SJCRH30 (cell line): ENCODE results near the gene DNAH12. TPM values are rescaled to one million over a fixed set of nuclear protein-coding genes. Genes with fewer than 3 reads are reported as not detected.
"Not testable (repeated sequence)": the region's sequence is repeated elsewhere in the genome, so short reads cannot be mapped to it uniquely, and the experiment has no call there.

Experiments used
- DNase-seq, 2 experiments: peaks; one replicate each; pipeline ENCODE4 v3.0.0-alpha.2; 2015 to 2020
- H3K27ac ChIP-seq: fragments of 250-450 bp; sonication (Bioruptor Pico); 2 replicates; pipeline ENCODE4 v1.5.1; 2020; ENCODE audit warnings: mild to moderate bottlenecking, moderate library complexity
- H3K27me3 ChIP-seq: fragments of 250-450 bp; sonication (Bioruptor Pico); 2 replicates; pipeline ENCODE4 v1.5.1; 2020; ENCODE audit warnings: mild to moderate bottlenecking, moderate library complexity
- H3K36me3 ChIP-seq: fragments of 250-450 bp; sonication (Bioruptor Pico); 2 replicates; pipeline ENCODE4 v1.5.1; 2020; ENCODE audit warnings: mild to moderate bottlenecking, moderate library complexity
- H3K4me1 ChIP-seq: fragments of 250-450 bp; sonication (Bioruptor Pico); 2 replicates; pipeline ENCODE4 v1.5.1; 2020; ENCODE audit warnings: mild to moderate bottlenecking, moderate library complexity
- H3K4me3 ChIP-seq: fragments of 250-450 bp; sonication (Bioruptor Pico); 2 replicates; pipeline ENCODE4 v1.5.1; 2020; ENCODE audit warnings: mild to moderate bottlenecking, moderate library complexity
- H3K9me3 ChIP-seq: fragments of 250-450 bp; sonication (Bioruptor Pico); replicated peaks from 2 replicates; pipeline ENCODE4 v1.5.1; 2020; ENCODE audit warnings: mild to moderate bottlenecking, moderate library complexity
- total RNA-seq: library from RNA; depleted of rRNA; stranded (reverse); fragments of >200 nt; shearing (Covaris generic); gene quantifications from 2 replicates; pipeline ENCODE4 v1.2.3, GENCODE V29; 2014

DNAH12 gene
- total RNA-seq, 1 experiment from 2014 or later, result 1.4 TPM

DNA sequence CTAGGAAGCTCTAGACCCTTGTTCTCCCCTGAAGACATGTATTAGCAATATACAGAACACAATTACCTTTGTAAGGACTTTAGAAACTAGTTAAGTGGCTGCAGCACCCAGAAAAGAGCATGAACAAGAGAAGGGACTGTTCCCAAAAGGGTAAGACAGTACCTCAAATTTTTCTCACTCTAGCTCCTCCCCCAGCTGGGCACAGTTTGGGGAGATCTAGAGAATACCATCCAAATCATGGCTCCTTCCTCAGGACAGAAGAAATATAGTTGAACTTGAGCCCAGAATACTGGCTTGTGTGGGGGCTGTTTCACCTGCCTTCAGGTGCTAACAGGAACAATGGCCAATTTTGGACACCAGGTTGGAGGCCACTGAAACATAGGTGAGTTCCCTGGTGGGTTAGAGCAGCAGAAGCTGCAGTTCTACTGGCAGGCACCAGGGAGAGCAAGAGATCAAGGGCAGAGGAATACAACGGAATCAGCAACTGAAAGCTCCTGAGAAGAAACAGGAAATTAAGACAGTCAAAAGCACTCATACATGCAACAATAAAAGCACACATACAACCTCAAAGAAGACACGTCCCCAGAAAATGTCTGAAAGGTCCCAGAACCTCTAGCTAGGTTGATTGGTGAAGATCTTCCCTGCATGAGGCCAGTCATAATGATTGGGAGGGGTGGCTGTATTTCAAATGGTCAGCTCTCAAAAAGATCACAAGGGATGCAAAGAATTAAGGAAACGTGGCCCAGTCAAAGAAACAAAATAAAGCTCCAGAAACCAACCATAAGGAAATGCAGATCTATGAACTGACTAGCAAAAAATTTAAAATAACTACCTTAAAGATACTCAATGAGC lies 146.7 kb downstream of the DNAH12 start:
- Histone ChIP-seq H3K4me1 (no peaks in the 10 kb centered on the region), H3K27ac (no peak overlapping the region), H3K36me3 (no peaks in the 10 kb centered on the region), H3K9me3 (no peaks in the 10 kb centered on the region), H3K4me3 (no peak overlapping the region), H3K27me3 (no peaks in the 10 kb centered on the region)
- DNase-seq, result peak; percentile 32 to 60

DNA sequence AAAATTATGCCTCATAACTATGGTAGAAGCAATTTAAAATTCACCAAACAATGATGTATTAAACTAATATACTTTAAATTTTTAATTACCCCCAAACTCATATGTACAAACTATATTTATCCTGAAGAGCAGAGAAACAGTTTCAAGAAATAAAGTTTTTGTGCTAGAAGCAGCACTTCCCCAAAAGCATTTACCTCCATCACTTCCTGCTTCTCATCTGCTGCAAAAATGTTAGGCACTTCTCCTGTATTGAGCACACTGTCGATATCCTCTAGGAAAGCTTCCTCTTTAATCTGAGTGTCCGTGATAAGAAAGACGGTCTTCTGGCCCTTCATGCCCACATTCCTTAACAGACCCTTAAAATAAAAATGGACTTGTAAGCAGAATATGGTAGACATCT lies 150.2 kb downstream of the DNAH12 start:
- H3K4me1 ChIP-seq, result no peaks in the 10 kb centered on the region
- H3K36me3 ChIP-seq, result no peaks in the 10 kb centered on the region
- no peaks in the 10 kb centered on the region for H3K9me3 ChIP-seq
- no peaks in the 10 kb centered on the region for H3K27me3 ChIP-seq
- DNase-seq, result no peak
- H3K27ac ChIP-seq, result no peak overlapping the region
- H3K4me3 ChIP-seq, result no peak overlapping the region

DNA sequence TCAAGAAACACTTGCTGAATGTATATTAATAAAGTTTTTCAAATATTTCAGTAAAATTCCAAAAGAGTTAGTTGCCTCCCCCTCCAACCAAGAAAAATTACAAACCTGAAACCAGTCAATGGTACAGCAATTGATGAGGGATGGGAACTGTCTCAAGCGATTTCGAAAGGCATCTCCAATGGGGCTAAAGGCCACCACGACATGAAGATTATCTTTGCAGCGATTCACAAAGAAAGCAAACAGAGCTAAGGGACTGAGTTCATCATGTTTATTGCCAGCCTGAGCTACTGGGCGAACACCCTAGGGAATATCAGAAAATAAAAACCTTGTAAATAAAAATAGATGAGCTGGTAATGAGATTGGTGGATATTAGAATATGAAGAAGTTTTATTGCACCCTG lies 152.4 kb downstream of the DNAH12 start:
- DNase-seq, result no peak
- H3K27me3 ChIP-seq, result no peaks in the 10 kb centered on the region

DNA sequence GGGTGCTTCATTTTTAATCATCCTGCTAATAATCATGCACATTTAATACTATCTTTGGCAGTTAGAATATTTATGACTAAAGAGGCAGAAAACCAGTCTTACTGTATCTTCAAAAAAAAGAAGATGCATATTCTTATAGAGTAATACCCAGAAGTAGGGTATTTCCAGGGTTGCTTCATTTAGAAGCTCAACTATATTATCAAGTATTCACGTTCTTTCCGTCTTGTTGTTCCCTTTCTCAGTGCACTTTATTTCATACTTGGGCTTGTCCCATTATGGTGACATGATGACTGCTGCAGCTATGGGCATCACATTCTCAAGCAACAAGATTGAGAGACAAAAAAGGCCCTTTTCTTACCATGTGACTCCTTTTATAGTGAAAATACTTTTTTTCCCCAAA lies 154.9 kb downstream of the DNAH12 start:
- Histone ChIP-seq H3K27ac (no peak overlapping the region), H3K36me3 (no peaks in the 10 kb centered on the region), H3K9me3 (no peaks in the 10 kb centered on the region), H3K27me3 (no peaks in the 10 kb centered on the region), H3K4me1 (no peaks in the 10 kb centered on the region), H3K4me3 (no peak overlapping the region)
- no peak for DNase-seq

More for the DNA sequence above, 152.4 kb downstream of the DNAH12 start:
- Histone ChIP-seq H3K36me3 (no peaks in the 10 kb centered on the region), H3K27ac (no peak overlapping the region), H3K4me1 (no peaks in the 10 kb centered on the region), H3K4me3 (no peak overlapping the region), H3K9me3 (no peaks in the 10 kb centered on the region)

DNA sequence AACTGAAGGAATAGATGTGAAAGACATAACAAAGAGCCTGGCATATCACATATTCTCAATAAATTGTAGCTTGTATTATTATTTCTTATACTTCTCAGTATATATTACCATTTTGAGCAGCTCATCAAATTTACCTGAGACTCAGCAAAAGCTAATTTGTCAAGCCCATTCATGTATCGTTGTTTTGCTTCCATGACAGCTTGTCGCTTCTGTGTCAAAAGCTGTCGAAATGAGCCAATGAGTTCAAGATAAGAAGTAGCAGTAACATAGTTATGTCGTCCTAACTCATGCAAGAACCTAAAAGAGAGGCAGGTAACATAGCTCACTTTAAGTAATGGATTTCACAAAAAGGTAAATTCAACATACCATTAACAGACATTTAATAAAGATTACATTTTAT lies 157.8 kb downstream of the DNAH12 start:
- no peaks in the 10 kb centered on the region for H3K36me3 ChIP-seq

DNA sequence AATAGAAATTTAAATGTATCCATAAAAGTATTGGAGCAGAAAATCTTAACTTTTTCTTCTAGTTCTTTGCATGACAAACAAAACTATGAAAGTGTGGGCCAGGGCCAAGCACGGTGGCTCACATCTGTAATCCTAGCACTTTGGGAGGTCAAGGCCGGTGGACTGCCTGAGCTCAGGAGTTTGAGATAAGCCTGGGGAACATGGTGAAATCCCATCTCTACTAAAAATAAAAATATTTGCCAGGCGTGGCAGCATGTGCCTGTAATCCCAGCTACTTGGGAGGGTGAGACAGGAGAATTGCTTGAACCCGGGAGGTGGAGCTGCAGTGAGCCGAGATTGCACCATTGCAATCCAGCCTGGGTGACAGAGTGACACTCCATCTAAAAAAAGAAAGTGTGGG lies 158.6 kb downstream of the DNAH12 start:
- H3K27ac ChIP-seq, result no peak overlapping the region
- DNase-seq, result no peak

More for the DNA sequence above, 157.8 kb downstream of the DNAH12 start:
- no peak for DNase-seq
- H3K27me3 ChIP-seq, result no peaks in the 10 kb centered on the region
- no peaks in the 10 kb centered on the region; the same call in 1 of the 2 replicates for H3K4me1 ChIP-seq
- H3K27ac ChIP-seq, result no peak overlapping the region
- H3K4me3 ChIP-seq, result no peak overlapping the region
- no peaks in the 10 kb centered on the region for H3K9me3 ChIP-seq

DNA sequence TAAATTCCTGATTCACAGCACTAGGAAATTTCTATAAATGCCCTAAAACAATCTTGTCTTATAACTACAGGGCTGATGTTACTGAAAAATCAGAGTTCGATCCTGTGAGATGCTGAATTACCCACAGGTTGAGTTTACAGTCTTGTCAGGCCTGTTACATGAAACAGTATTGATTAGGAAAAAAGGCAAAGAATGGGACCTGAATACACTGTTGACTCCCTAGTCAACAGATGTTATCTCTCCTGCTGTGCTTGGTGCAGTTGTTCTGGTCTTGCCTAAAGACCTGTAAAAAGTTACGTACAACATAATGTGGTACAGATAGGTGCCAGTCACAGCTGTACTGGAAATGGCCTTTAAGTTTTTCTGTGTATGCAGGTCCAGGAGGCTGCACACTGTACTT lies 160.3 kb downstream of the DNAH12 start:
- no peaks in the 10 kb centered on the region for H3K27me3 ChIP-seq
- no peaks in the 10 kb centered on the region for H3K9me3 ChIP-seq
- DNase-seq, result no peak
- H3K36me3 ChIP-seq, result no peaks in the 10 kb centered on the region
- H3K4me1 ChIP-seq, result no peaks in the 10 kb centered on the region; the same call in 1 of the 2 replicates
- H3K27ac ChIP-seq, result no peak overlapping the region
- H3K4me3 ChIP-seq, result no peak overlapping the region

More for the DNA sequence above, 158.6 kb downstream of the DNAH12 start:
- no peaks in the 10 kb centered on the region for H3K27me3 ChIP-seq
- H3K9me3 ChIP-seq, result no peaks in the 10 kb centered on the region
- no peaks in the 10 kb centered on the region for H3K36me3 ChIP-seq
- no peaks in the 10 kb centered on the region; the same call in 1 of the 2 replicates for H3K4me1 ChIP-seq
- H3K4me3 ChIP-seq, result no peak overlapping the region

DNA sequence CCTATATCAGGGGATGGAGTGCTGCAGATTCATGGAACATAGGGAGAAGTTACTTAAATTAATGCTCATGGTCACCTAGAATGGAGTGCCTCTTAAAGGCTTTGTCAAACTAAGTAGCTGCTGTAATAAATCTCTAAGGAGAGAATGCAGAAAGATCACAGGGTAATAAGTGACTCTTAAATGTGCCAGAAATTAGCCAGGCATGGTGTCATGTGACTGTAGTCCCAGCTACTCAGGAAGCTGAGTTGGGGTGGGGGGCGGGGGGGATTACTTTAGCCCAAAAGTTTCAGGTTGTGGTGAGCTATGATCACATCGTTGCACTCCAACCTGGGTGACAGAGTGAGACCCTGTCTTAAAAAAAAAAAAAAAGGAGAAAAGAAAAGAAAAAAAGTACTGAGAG lies 160.7 kb downstream of the DNAH12 start:
- Histone ChIP-seq H3K4me3 (no peak overlapping the region), H3K4me1 (no peaks in the 10 kb centered on the region; the same call in 1 of the 2 replicates), H3K27ac (no peak overlapping the region), H3K36me3 (no peaks in the 10 kb centered on the region), H3K9me3 (no peaks in the 10 kb centered on the region), H3K27me3 (no peaks in the 10 kb centered on the region)
- DNase-seq, result no peak

DNA sequence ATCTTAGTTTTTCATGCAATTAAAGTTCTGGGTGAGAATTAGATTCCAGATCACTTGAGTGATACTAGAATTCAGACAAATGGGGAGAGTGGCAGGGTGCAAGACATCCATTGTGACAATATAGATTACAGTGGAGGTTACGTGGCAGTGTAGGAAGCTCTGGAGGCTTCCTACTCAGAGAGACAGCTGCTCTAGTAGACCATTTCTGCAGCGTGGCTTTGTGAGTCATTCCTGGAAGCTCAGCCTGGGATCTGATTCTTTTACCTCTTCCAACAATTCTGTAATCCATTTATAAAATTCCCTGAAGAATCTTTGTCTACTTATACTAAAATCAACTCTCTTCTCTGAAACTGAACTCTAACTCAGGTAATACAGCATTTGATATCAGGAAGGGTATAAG lies 161.2 kb downstream of the DNAH12 start:
- no peaks in the 10 kb centered on the region for H3K36me3 ChIP-seq
- no peak overlapping the region for H3K27ac ChIP-seq
- H3K27me3 ChIP-seq, result no peaks in the 10 kb centered on the region
- H3K4me3 ChIP-seq, result no peak overlapping the region
- no peaks in the 10 kb centered on the region; the same call in 1 of the 2 replicates for H3K4me1 ChIP-seq
- peak; percentile 3 to 30 for DNase-seq
- no peaks in the 10 kb centered on the region for H3K9me3 ChIP-seq

DNA sequence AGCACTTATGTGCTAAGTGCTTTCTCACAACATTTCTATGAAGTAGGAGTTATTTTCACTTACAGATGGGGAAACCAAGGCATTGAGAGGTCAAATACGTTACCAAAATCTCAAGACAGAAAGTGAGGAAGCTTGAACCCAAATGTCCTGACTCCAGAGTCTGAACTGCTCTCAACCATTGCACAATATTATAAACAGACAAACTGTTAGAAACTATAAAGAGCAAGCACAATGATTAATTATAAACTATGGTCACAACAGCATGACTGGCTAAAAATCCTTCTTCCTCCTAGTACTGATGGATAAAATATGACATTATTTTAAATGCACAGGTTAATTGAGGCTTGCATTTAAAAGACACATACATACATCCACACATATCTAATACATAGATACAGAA lies 173.8 kb downstream of the DNAH12 start:
- no peak overlapping the region for H3K4me3 ChIP-seq
- no peaks in the 10 kb centered on the region for H3K36me3 ChIP-seq
- H3K4me1 ChIP-seq, result no peaks in the 10 kb centered on the region
- no peak overlapping the region for H3K27ac ChIP-seq
- DNase-seq, result no peak
- no peaks in the 10 kb centered on the region for H3K27me3 ChIP-seq
- H3K9me3 ChIP-seq, result no peaks in the 10 kb centered on the region

- H3K36me3 ChIP-seq, H3K4me3 ChIP-seq, H3K27ac ChIP-seq, DNase-seq, H3K4me1 ChIP-seq, H3K27me3 ChIP-seq, H3K9me3 ChIP-seq: not testable (repeated sequence)
These were observed 179.1 kb downstream of the DNAH12 start for GRCh38 chr3:57365089-57365488.

GRCh38 chr3:57356275-57356674 lies 187.9 kb downstream of the DNAH12 start:
- H3K36me3 ChIP-seq, DNase-seq, H3K27me3 ChIP-seq, H3K27ac ChIP-seq, H3K4me3 ChIP-seq, H3K9me3 ChIP-seq, H3K4me1 ChIP-seq: not testable (repeated sequence)

DNA sequence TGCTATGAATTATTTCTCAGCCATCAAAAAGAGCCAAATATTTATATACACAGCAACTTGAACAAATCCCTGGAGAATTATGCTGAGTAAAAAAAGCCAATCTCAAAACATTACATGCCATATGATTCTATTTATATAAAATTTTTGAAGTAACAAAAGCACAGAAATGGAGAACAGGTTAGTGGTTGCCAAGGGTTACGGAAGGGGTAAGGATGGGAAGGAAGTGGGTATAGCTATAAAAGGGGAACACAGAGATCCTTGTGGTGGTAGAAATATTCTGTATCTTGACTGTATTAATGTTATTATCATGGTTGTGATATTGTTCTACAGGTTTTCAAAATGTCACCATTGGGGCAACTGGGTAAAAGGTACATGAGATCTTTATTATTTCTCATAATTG lies 189.4 kb downstream of the DNAH12 start:
- Histone ChIP-seq H3K4me1 (no peaks in the 10 kb centered on the region), H3K36me3 (no peaks in the 10 kb centered on the region), H3K27me3 (no peaks in the 10 kb centered on the region), H3K4me3 (no peak overlapping the region), H3K27ac (no peak overlapping the region), H3K9me3 (no peaks in the 10 kb centered on the region)
- DNase-seq, result no peak

- no peak overlapping the region for H3K27ac ChIP-seq
- DNase-seq, result no peak
- no peaks in the 10 kb centered on the region for H3K9me3 ChIP-seq
- no peak overlapping the region for H3K4me3 ChIP-seq
- H3K27me3 ChIP-seq, result no peaks in the 10 kb centered on the region
- H3K4me1 ChIP-seq, result no peaks in the 10 kb centered on the region
- no peaks in the 10 kb centered on the region for H3K36me3 ChIP-seq
These were observed 193.9 kb downstream of the DNAH12 start for GRCh38 chr3:57350271-57350670.

DNA sequence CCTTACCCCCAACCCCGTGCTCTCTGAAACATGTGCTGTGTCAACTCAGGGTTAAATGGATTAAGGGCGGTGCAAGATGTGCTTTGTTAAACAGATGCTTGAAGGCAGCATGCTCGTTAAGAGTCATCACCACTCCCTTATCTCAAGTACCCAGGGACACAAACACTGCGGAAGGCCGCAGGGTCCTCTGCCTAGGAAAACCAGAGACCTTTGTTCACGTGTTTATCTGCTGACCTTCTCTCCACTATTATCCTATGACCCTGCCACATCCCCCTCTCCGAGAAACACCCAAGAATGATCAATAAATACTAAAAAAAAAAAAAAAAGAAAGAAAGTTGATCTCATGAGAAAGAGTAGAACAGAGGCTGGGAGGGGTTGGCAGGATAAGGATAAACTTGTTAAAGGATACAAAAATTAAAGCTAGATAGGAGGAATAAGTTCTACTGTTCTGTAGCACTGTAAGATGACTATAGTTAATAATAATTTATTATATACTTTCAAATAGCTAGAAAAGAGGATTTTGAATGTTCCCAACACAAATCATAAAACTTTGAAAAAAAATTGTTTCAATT lies 205.0 kb downstream of the DNAH12 start:
- H3K4me3 ChIP-seq, DNase-seq, H3K36me3 ChIP-seq, H3K27ac ChIP-seq, H3K27me3 ChIP-seq, H3K9me3 ChIP-seq, H3K4me1 ChIP-seq: not testable (repeated sequence)
